ENCODE results near the gene RORC.
A peak's percentile ranks its signal among the peaks of the same experiment; 100 is the strongest.

RORC gene

DNA sequence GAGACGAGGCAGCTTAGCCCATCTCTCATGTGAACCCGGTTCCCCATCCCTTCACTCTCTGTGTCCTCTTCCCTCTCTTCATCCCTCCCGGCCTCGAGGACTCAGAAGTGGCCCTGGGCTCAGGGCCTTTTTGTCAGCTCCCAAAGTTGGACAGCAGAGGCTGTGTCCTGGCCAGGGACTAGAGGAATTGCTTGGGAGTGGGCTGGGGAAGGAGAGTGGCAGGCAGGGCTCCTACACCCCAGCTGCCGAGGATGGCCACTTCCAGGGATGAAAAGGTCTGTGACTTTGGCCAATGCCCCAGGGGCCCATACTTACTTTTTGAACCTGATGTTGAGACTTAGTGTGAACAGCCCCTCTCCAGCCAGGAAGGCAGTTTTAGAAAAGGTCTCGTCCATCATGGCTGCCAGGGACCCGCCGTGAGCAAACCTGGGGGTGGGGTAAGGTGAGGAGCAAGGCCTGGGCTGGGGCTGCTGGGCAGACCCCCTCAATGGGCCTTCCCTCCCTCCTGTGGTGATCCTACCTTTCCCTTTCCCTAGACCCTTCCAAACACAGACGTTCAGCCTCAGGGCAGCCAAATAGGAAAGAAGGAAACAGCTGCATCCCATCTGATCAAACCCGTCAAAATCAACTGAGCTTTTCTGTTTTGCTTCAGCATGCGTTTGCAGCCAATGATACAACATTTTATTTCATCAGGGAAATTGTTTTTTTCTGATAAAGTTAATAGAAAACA is 16.4 kb upstream of the RORC start:
- no peak for DNase-seq

DNA sequence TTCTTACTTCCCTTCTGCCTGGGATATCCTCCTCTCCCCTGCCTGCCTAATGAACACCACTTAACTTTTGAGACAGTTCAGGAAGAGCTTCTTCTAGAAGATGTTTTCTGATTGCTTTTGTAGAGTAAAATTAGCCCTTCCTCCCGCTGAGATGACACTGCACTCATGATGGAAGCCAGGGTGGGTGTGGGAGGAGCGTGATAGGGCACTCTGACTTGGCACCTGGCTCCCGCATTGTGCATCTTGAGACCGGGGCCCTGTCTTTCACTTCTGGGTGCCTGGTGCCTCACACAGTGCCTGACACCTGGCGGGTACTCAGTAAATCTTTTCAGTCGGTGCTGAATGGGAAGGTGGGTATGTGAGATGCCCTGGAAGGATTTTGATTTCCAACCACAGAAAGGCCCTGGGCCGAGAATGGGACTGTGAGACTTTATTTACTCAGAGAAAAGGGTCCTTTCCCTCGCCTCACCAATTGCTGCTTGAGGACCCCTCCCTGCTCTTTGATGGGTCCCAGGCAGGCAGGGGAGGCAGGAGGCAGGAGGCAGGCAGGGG is 15.2 kb upstream of the RORC start:
- no peak for DNase-seq

GRCh38 chr1:151846062-151846568 is 14.5 kb upstream of the RORC start:
- no peak for DNase-seq

GRCh38 chr1:151843398-151843797 is 11.8 kb upstream of the RORC start:
- DNase-seq: no peak

DNA sequence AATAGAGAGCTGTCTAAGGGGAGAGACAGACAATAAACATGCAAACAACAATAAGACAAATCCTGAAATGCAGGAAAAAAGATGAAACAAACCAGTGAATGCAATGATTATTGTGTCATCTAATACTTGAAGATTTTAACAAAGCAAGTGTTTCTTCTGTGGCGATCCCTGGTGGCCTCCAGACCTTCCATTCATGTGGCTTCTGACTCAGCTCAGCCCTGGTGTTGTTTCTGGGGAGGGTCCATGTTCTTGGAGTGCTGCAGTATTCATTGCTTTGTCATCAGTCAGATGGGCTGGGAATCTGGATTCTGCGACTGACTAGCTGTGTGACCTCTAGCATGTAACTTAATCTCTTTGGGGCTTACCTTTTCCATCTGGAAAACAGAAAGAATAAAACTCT is 9.5 kb upstream of the RORC start:
- DNase-seq: no peak

- no peak for DNase-seq
These were observed 8.8 kb upstream of the RORC start for GRCh38 chr1:151840421-151840820.

GRCh38 chr1:151839457-151840403 is 8.1 kb upstream of the RORC start, which contains the start of gene C2CD4D:
C2CD4D (minus strand) TSS chr1:151839820; CDS start chr1:151838989, 831 bp downstream.
- DNase-seq: peak; percentile 86

GRCh38 chr1:151839082-151839412 is 7.4 kb upstream of the RORC start:
- DNase-seq: no peak

- no peak for DNase-seq
These were observed 6.8 kb upstream of the RORC start for GRCh38 chr1:151838222-151839081.

- no peak for DNase-seq
These were observed 6.3 kb upstream of the RORC start for GRCh38 chr1:151837884-151838221.

GRCh38 chr1:151837197-151837596 is 5.6 kb upstream of the RORC start:
- no peak for DNase-seq

DNA sequence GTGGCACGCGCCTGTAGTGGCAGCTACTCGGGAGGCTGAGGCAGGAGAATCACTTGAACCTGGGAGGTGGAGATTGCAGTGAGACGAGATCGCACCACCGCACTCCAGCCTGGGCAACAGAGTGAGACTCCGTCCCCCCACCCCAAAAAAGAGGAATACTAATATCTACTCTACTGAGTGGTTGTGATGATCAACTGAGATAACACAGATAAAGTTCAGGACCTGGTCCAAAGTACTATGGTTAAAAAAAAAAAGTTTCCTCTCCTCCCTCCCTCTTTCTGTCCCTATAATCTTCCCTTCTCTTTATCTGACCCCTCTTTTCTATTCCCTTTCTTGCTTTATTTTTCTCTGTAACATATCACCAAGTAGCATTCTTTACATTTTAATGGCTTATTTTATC is 4.0 kb upstream of the RORC start:
- no peak for DNase-seq

DNA sequence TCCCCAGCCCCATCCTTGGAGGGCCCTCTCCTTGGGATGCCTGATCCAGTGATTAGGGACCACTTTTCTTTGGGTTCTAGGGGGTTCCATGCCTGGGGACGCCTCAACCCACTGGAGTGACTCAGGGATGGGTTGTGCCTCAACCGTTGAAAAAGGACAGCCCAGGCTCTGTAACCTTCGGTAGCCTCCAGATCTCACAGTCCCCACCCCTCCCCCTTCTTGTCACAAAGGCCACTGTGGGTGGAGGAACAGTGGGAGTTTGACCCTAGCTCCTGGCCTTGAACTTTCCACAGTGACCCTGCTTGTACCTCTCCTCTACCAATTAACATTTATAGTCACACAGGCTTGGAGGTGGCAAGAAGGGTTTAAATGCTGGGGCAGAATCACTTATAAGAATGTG is 2.6 kb upstream of the RORC start:
- no peak for DNase-seq

- DNase-seq: no peak
These were observed 1.7 kb upstream of the RORC start for GRCh38 chr1:151833172-151833900.

DNA sequence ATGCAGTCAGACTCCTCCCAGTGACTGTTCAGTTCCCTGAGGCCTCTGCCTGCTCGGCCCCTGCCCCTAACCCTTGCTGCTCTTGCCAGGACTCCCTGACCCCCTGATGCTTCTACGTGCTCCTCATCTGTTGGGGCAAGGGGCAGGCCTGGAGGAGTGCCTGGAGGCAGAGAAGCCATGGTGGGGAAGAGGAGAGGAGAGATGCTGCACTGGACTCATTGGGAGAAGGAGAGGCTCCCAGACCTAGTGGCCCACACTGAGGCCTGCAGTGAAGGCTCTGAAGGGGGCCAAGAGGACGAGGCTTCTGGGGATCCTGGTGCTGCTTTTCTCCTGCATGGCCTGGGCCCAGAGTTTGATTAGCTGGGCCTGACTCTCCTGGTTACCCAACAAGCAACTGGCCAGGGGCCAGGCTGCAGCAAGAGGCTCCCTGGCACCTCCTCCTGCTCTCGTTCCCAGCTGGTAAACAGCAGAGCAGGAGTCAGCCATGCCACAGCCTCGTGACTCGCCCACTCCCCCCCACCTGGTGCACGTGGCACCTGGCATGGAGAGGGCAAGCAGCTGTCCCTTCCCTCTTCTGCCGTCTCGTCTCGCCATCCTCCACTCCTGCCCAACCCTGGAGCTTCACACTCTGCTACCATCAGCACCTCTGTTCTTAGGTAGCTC is 847 bp upstream of the RORC start:
- peak; percentile 89 for DNase-seq

GRCh38 chr1:151831256-151831591 is 378 bp downstream of the RORC start:
- no peak for DNase-seq

DNA sequence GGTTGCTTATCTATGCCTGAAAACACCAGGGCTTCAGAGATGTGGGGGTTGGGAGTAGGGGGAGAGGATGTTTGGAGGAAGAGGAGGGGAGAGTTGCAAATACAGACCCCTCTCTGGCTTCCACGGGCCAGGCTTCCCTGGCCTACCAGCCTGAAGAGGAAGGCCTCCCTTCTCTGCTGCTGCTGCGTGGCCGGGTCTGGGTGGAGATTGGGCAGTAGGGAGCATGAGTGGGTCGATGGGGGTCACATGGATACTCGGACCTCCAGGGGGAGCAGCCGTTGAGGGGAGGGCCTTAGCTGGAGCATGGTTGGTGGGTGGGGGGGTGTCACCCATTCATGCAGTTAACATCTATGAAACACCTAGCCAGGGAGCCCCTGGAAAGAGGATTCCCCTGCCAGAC is 1.5 kb downstream of the RORC start:
- DNase-seq: no peak

DNA sequence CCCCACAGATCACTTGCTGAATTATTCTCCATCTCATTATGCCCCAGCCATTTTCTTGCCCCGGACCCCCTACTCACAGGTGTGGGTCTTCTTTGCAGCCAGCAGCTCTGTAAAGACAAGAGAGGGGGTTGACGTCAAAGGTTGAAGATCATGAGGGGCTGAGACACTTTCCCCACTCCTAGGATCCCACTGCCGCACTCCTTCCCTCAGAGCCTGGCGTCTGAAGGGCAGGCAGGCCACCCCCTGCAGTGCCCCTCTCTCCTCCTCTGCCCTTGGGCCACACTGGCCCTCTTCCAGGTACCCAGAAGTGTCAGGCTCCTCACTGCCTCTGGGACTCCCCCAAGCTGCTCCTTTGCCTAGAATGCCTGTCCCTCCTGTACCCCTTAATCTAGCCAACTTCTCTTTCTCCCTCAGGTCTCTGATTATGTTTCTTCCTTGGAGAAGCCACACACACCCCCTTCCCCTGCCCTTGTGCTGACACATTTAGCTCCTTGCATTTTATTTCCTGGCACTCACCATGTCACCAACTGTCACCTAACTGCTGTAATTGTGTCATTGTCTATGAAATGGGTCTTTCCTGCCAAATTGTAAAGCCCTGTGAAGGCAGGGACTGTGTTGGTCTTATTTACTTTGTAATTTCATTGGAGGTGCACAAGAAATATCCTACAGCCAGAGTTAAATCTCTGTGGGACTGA is 2.1 kb downstream of the RORC start:
- DNase-seq: no peak

- DNase-seq: no peak
These were observed 2.7 kb downstream of the RORC start for GRCh38 chr1:151828921-151829320.

DNA sequence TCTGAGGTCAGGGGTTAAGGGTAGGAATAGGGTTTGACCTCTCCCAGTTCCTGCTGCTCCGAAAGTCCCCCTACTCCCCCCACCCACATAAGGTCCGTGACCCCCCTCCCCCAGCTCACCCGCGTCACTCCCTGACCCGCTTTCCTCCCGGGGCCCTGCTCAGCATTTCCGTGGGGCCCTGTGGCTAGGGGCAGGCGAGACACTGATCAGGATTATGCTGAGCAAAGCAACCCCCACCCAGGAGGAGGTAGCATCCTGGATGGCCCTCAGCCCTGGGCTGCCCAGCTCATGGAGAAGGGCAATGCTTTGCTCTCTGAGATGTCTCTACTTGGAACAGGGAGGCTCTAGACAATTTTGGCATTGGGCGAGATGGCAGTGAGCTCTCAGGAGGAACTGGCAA is 3.7 kb downstream of the RORC start:
- DNase-seq: no peak

All from NCI-H510A treated with DMSO at 0.1 percent for 48 hours (cell line).